Raji (cell line): ENCODE data around the gene SLC35A5.
A peak's percentile ranks its signal among the peaks of the same experiment; 100 is the strongest.

ENCODE experiments used
- POLR2A ChIP-seq: IDR thresholded peaks from 2 replicates; pipeline ENCODE4 v1.6.1; 2011; ENCODE audit warnings: low read depth, low read length, control low read depth; ENCODE audit not compliant: insufficient read depth

The SLC35A5 gene, protein sequence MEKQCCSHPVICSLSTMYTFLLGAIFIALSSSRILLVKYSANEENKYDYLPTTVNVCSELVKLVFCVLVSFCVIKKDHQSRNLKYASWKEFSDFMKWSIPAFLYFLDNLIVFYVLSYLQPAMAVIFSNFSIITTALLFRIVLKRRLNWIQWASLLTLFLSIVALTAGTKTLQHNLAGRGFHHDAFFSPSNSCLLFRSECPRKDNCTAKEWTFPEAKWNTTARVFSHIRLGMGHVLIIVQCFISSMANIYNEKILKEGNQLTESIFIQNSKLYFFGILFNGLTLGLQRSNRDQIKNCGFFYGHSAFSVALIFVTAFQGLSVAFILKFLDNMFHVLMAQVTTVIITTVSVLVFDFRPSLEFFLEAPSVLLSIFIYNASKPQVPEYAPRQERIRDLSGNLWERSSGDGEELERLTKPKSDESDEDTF

GRCh38 chr3:112561734-112562529 is at the start of gene SLC35A5, which contains the start of gene ATG3:
TSS of gene SLC35A5 (plus strand) at chr3:112562045. CDS start at chr3:112563404, 1,359 bp downstream.
TSS of gene ATG3 (minus strand) at chr3:112561962. CDS start at chr3:112561528, 434 bp downstream.
- TF ChIP-seq POLR2A, result peak; percentile 88

DNA sequence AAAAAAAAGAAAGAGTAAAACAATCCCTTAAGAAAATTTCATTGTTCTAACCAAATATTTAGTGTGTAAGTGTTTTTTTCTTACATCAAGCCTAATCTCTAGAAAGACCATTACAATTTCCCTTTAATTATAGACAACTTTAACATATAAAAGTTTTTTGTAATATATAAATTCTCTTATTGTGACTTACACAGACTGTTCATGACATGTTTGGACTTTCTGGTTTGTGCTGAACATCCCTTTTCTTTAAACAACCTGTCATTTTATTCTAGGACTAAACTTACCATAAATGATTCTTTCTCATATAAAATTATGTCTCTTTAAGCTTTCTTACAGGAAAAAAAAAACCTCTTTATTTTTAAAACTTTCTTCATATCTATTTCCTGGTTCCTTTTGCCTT is 49.5 kb upstream of the SLC35A5 start:
- TF ChIP-seq POLR2A, result no peak

DNA sequence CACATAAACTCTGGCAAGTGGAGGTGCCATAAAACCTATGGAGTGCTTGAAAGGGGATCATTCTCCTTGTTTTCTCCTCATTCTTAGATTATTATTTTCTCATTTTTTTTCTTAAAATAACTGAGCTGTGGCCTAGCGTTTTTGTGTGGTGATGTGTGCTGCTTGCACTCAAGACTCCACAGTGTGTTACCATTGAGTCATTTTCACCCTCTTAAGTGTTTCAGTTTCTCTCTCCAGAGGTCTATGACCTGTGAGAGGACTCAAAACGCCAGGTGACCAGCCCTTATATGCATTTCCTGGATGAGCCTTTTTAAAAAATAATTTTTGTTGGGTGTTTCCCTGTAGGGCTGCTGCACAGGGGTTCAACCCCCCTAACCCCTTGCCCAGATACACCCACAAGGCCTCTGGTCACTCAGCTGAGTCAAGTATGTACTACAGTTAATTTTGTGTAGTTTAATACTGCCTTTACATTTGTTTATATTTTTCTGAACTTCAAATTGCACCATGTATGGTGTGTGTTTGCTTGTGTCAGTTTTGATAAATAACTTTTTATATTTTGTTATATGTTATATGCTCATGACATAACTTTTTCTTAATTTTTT is 47.2 kb upstream of the SLC35A5 start:
- TF ChIP-seq POLR2A, result no peak

- TF ChIP-seq POLR2A, result no peak
These were observed 42.3 kb upstream of the SLC35A5 start for GRCh38 chr3:112519424-112520001.

DNA sequence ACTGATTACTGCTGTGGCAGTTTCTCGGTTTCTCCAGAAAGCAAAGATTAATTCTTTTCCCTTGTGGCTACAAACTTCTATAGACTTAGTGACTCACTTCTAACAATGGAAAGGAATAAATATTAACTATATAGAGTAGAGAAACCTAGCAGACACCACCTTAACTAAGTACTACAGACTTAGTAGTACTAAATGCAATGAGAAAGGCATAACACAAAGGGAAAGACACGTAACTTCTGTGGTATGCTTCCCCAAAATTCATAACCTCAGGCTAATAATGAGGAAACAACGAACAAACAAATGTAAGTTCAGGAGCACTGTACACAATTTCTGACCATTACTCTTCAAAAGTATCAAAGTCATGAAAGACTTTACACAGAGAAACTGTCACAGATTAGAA is 31.3 kb upstream of the SLC35A5 start:
- TF ChIP-seq POLR2A, result no peak

DNA sequence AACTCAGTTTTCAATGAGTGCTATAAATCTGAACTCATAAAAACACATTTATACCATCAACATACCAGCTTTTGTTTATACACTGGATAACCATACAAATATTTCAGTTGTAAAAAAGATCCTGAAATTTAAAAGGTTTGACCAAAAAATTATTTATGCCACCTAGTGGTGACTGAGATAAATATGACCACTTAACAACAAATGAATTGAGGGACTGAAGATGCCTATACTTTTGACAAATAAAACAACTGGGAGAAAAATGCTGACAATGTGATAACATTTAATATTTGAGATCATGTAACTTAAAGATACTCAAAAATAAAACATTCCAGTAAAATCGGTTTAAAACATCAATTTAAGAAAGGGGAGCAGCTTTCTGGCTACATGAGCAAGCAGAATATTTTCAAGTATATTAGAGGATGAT is 30.5 kb upstream of the SLC35A5 start:
- TF ChIP-seq POLR2A, result no peak

DNA sequence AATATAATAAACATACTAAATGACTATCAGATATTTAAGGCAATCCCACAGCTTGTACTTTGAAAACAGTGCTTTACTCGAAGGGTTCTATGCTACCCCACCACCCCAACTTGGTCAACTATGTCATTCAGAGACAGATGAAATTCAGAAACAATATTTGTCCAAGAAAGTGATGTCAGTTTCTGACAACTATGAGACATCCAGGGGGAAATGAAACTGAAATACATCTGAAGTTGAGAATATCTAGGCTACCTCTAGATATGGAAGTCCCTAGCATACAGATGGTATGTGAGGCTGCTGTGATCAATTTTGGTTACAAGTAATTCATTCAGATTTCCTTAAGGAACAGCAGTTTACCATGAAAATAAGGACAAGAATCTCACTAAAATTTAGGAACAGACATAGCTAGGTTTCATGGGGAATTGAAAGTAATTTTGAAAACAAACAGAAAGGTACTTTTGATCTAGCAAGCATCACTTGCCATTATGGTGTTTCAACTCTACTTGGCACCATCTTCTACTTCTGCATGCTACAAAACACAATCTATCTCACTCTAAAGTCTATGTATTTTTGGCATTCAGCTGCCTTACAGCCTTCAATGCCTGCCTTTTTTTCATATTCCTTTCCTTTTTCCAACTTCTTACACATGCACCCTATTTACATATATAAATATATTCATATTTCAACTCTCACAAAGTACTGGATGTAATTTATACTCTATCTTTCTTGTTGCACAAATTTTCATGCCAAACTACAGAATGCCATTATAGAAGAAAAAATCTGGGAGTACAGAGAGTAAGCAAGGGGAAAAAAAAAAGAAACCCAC is 21.8 kb upstream of the SLC35A5 start:
- no peak for TF ChIP-seq POLR2A

GRCh38 chr3:112546216-112546759 is 15.6 kb upstream of the SLC35A5 start:
- TF ChIP-seq POLR2A, result no peak

DNA sequence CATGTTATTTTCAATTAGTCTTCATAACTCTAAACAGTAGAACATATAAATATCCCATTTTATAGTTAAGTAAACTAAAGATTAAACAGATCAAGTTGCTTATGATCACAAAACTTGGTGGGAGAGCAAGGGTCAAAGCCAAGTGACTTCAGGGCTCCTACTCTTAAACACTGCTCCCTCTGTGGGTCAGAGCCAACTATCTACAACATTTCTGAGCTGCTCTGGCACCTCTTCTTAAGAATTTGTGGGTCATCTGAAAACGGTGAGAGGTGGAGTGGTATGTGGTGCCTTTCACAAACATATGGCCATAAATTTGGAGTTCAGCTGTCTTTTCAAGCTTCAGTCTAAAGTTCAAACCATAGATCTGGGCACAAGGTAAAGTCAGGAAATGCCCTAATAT is 11.0 kb upstream of the SLC35A5 start:
- TF ChIP-seq POLR2A, result no peak

DNA sequence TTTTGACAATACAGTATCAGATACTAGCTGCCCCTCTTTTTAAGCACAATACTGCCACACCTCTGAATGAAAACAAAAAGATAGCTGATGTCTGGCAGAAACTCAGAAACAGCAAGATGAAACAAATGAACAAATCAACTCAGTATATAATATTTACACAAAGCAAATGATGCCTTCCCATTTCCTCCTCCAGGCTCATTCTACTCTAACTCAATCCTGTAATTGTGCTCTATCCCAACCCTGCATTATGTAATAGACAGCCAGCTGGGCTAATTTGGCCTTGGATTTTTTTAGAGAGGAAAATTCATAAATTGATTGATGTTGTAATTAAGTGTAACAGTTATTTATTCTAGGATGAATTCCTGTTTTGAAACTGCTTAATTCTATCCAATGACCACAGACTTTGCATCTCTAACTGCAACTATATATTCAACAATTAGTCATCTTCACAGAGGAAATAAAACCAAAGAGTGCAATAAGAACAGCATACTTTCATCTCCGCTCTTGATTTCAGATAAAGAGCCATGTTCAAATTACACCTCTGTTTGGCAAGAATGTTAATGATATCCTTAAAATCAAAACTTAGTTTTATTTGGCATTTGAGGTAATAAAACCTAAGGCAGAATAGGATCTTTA is 6.2 kb upstream of the SLC35A5 start:
- TF ChIP-seq POLR2A, result no peak

DNA sequence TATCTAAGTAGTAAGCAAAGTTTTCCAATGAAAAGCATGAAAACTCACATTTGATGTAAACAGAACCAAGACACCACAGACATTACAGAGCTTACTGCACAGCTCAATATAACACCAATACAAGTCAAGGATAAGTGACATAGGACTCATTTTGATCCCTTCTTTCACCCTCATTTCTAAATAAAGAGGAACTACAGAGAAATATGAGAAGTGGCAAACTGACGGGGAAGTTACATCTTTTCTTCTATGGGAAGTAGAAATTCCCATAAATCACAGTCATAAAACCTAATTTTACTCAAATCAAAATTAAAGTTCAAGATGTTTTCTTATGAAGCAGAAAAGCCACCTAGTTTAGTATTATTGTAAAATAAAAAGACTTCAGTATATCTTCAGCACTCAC is 3.9 kb upstream of the SLC35A5 start:
- TF ChIP-seq POLR2A, result no peak

DNA sequence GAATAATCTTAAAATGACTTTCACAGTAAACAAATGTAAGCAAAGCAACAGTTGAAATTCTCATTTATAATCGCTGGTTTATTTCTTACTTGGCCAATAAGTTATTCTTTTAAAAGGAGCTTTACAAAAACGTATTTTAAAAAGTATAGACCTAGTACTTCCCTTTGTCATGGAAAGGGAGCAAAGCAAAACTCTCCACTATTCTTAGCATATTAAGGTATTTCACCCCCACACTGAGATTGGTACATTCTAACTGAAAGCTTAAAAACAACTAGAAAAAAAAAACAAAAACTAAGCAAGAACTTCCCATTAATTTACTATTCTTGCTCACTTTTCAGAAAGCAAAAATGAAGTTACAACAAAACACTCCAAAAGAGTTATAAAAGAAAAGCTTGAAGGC is 1.5 kb upstream of the SLC35A5 start:
- TF ChIP-seq POLR2A, result no peak

GRCh38 chr3:112560721-112561483 is 943 bp upstream of the SLC35A5 start:
- TF ChIP-seq POLR2A, result no peak
